ENCODE measurements around the gene ZNF100.
"Not testable (repeated sequence)": the region's sequence is repeated elsewhere in the genome, so short reads cannot be mapped to it uniquely, and the experiment has no call there.

DNA sequence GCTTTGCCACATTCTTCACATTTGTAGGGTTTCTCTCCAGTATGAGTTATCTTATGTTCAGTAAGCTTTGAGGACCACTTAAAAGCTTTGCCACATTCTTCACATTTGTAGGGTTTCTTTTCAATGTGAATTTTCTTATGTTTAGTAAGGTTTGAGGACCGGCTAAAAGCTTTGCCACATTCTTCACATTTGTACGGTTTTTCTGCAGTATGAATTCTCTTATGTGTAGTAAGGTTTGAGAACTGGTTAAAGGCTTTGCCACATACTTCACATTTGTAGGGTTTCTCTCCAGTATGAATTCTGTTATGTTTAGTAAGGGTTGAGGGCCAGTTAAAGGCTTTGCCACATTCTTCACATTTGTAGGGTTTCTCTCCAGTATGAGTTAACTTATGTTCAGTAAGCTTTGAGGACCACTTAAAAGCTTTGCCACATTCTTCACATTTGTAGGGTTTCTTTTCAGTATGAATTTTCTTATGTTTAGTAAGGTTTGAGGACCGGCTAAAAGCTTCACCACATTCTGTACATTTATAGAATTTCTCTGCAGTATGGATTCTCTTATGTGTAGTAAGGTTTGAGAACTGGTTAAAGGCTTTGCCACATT, 41.1 kb upstream of the ZNF100 start:
- TF ChIP-seq, protein P1, sequence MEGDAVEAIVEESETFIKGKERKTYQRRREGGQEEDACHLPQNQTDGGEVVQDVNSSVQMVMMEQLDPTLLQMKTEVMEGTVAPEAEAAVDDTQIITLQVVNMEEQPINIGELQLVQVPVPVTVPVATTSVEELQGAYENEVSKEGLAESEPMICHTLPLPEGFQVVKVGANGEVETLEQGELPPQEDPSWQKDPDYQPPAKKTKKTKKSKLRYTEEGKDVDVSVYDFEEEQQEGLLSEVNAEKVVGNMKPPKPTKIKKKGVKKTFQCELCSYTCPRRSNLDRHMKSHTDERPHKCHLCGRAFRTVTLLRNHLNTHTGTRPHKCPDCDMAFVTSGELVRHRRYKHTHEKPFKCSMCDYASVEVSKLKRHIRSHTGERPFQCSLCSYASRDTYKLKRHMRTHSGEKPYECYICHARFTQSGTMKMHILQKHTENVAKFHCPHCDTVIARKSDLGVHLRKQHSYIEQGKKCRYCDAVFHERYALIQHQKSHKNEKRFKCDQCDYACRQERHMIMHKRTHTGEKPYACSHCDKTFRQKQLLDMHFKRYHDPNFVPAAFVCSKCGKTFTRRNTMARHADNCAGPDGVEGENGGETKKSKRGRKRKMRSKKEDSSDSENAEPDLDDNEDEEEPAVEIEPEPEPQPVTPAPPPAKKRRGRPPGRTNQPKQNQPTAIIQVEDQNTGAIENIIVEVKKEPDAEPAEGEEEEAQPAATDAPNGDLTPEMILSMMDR (IDR thresholded peaks at IDR 0.05 in 8 of 11, conservative IDR thresholded peaks at IDR 0.05 in 3 of 11), result not testable (repeated sequence)
- not testable (repeated sequence) for TF ChIP-seq POLR2A (IDR thresholded peaks at IDR 0.05)

Data from spleen (tissue), 7 donors.